ENCODE measurements around the gene CNTN6.

GRCh38 chr3:1446531-1446930 lies 353.7 kb downstream of the CNTN6 start:
- TF ChIP-seq CTCF (IDR thresholded peaks at IDR 0.05) (no peak), POLR2A (IDR thresholded peaks at IDR 0.05) (no peak)
